H1 (cell line): ENCODE results near the gene LINC01488. TPM values are rescaled to one million over a fixed set of nuclear protein-coding genes. Genes with fewer than 3 reads are reported as not detected.

ENCODE experiments used
- CTCF ChIA-PET: fragments of 300-600 bp; sonication (Branson Sonifier 250); formaldehyde crosslinking; loops from one replicate; lab custom pipeline; 2021; ENCODE audit not compliant: partially characterized antibody; lab: Charles Lee
- POLR2A ChIA-PET: fragments of 300-600 bp; sonication (Branson Sonifier 250); formaldehyde crosslinking; loops from one replicate; lab custom pipeline; 2021; ENCODE audit warnings: inconsistent platforms; ENCODE audit not compliant: partially characterized antibody; lab: Charles Lee
- DNase-seq, 2 experiments: peaks; one replicate each; pipeline versions ENCODE4 v3.0.0 to v3.0.0-alpha.2; 2010 to 2022; ENCODE audit warnings: low spot score in 2 of 2, low read depth in 1 of 2, mixed read lengths in 1 of 2
- FAIRE-seq: peaks from 2 replicates; lab custom pipeline; 2011; peaks lifted over from hg19 to GRCh38; lab: Jason Lieb, UNC
- H2AFZ ChIP-seq: 2 replicates; pipeline ENCODE4 v1.8.1; 2012; ENCODE audit warnings: low read length, inconsistent platforms
- H2AK5ac ChIP-seq: 2 replicates; pipeline ENCODE4 v1.6.1; 2013; ENCODE audit warnings: low read depth, low read length
- H2BK120ac ChIP-seq: replicated peaks from 2 replicates; pipeline ENCODE3; 2013; ENCODE audit warnings: low read depth, low read length, inconsistent platforms
- H2BK12ac ChIP-seq: 2 replicates; pipeline ENCODE4 v1.6.1; 2013; ENCODE audit warnings: low read depth, low read length
- H2BK15ac ChIP-seq: 2 replicates; pipeline ENCODE4 v1.6.1; 2013; ENCODE audit warnings: low read length
- H2BK20ac ChIP-seq: 2 replicates; pipeline ENCODE4 v1.6.1; 2013; ENCODE audit warnings: low read length
- H2BK5ac ChIP-seq: 2 replicates; pipeline ENCODE4 v1.6.1; 2013; ENCODE audit warnings: low read depth, low read length
- H3K14ac ChIP-seq: 2 replicates; pipeline ENCODE4 v1.6.1; 2013; ENCODE audit warnings: inconsistent platforms; ENCODE audit not compliant: insufficient read length
- H3K18ac ChIP-seq: 2 replicates; pipeline ENCODE4 v1.6.1; 2013; ENCODE audit warnings: low read length; ENCODE audit errors: extremely low read depth
- H3K23ac ChIP-seq: 2 replicates; pipeline ENCODE4 v1.6.1; 2013; ENCODE audit warnings: inconsistent platforms; ENCODE audit not compliant: insufficient read length
- H3K23me2 ChIP-seq: 2 replicates; pipeline ENCODE4 v1.6.1; 2013; ENCODE audit warnings: low read depth, low read length
- H3K27ac ChIP-seq: 2 replicates; pipeline ENCODE4 v1.6.1; 2011; ENCODE audit warnings: low read depth, low read length, inconsistent platforms
- H3K27me3 ChIP-seq, 4 experiments: replicated peaks in 1 of 4; 1 replicate in 1 of 4; 2 replicates in 3 of 4; pipeline versions ENCODE4 v1.6.1 to v1.8.1; 2011 to 2013; ENCODE audit warnings: low read length in 3 of 4, mild to moderate bottlenecking in 3 of 4, inconsistent platforms in 2 of 4, mixed read lengths in 2 of 4, moderate library complexity in 1 of 4; ENCODE audit not compliant: control insufficient read depth in 3 of 4, insufficient read depth in 3 of 4; ENCODE audit errors: extremely low read depth in 1 of 4
- H3K36me3 ChIP-seq, 4 experiments: 2 replicates each; pipeline versions ENCODE4 v1.6.1 to v1.8.1; 2011 to 2013; ENCODE audit warnings: mild to moderate bottlenecking in 4 of 4, low read length in 3 of 4, moderate library complexity in 2 of 4, control low read depth in 1 of 4, inconsistent platforms in 1 of 4; ENCODE audit not compliant: insufficient read depth in 4 of 4, control insufficient read depth in 2 of 4
- H3K4ac ChIP-seq: replicated peaks from 2 replicates; pipeline ENCODE3; 2013; ENCODE audit warnings: low read length, low read depth, mixed read lengths, inconsistent platforms; ENCODE audit not compliant: insufficient read length
- H3K4me1 ChIP-seq, 4 experiments: replicated peaks in 1 of 4; 1 replicate in 1 of 4; 2 replicates in 3 of 4; pipeline versions ENCODE4 v1.6.1 to v1.8.1; 2011 to 2013; ENCODE audit warnings: low read length in 3 of 4, inconsistent platforms in 2 of 4, mixed read lengths in 1 of 4; ENCODE audit not compliant: insufficient read depth in 4 of 4, control insufficient read depth in 3 of 4
- H3K4me2 ChIP-seq, 2 experiments: 2 replicates each; pipeline versions ENCODE4 v1.6.1 to v1.8.1; 2011 to 2013; ENCODE audit warnings: low read depth in 2 of 2, low read length in 2 of 2, control low read depth in 1 of 2, inconsistent platforms in 1 of 2, mild to moderate bottlenecking in 1 of 2; ENCODE audit not compliant: insufficient read depth in 1 of 2
- H3K4me3 ChIP-seq, 4 experiments: fragments of 200-600, 300-600 bp in 1 of 4; sonication (generic), shearing (Covaris generic), sonication (Bioruptor Twin) in 1 of 4; 2 replicates each; pipeline versions ENCODE4 v1.5.1 to v1.8.1; 2011 to 2016; ENCODE audit warnings: low read length in 4 of 4, low read depth in 3 of 4, control low read depth in 2 of 4, inconsistent platforms in 2 of 4, mild to moderate bottlenecking in 2 of 4, mixed read lengths in 1 of 4, moderate library complexity in 1 of 4; ENCODE audit not compliant: insufficient read depth in 2 of 4; ENCODE audit errors: extremely low read depth in 1 of 4
- H3K56ac ChIP-seq: replicated peaks from 2 replicates; pipeline ENCODE3; 2013; ENCODE audit warnings: low read depth, mild to moderate bottlenecking, mixed read lengths, low read length, inconsistent platforms; ENCODE audit not compliant: insufficient read length
- H3K79me1 ChIP-seq: 2 replicates; pipeline ENCODE4 v1.6.1; 2013; ENCODE audit warnings: low read depth, low read length, control low read depth
- H3K79me2 ChIP-seq, 2 experiments: 2 replicates each; pipeline versions ENCODE4 v1.6.1 to v1.8.1; 2012 to 2013; ENCODE audit warnings: low read length in 2 of 2, mild to moderate bottlenecking in 2 of 2, inconsistent platforms in 1 of 2; ENCODE audit not compliant: insufficient read depth in 2 of 2, control insufficient read depth in 1 of 2
- H3K9ac ChIP-seq, 4 experiments: replicated peaks in 1 of 4; 1 replicate in 1 of 4; 2 replicates in 3 of 4; pipeline versions ENCODE4 v1.6.1 to v1.8.1; 2011 to 2013; ENCODE audit warnings: low read depth in 3 of 4, low read length in 3 of 4, control low read depth in 2 of 4, mild to moderate bottlenecking in 2 of 4, moderate library complexity in 2 of 4, inconsistent platforms in 1 of 4; ENCODE audit errors: extremely low read depth in 1 of 4
- H3K9me3 ChIP-seq, 2 experiments: 2 replicates each; pipeline versions ENCODE4 v1.6.1 to v1.8.1; 2012 to 2013; ENCODE audit warnings: mild to moderate bottlenecking in 2 of 2, moderate library complexity in 2 of 2, control low read depth in 1 of 2, inconsistent platforms in 1 of 2, low read depth in 1 of 2, low read length in 1 of 2, mixed read lengths in 1 of 2; ENCODE audit not compliant: insufficient read depth in 2 of 2
- H4K20me1 ChIP-seq, 2 experiments: replicated peaks in 1 of 2; 2 replicates each; pipeline versions ENCODE3 to v1.8.1; 2011 to 2013; ENCODE audit warnings: inconsistent platforms in 2 of 2, low read length in 2 of 2, mild to moderate bottlenecking in 1 of 2; ENCODE audit not compliant: insufficient read depth in 2 of 2, control insufficient read depth in 1 of 2
- H4K5ac ChIP-seq: 2 replicates; pipeline ENCODE4 v1.6.1; 2013; ENCODE audit warnings: low read length, low read depth, mixed read lengths, inconsistent platforms; ENCODE audit not compliant: insufficient read length
- H4K8ac ChIP-seq: 2 replicates; pipeline ENCODE4 v1.8.0; 2013; ENCODE audit warnings: mild to moderate bottlenecking, moderate library complexity, low read length, inconsistent platforms; ENCODE audit not compliant: insufficient read depth; ENCODE audit errors: extremely low read depth
- H4K91ac ChIP-seq: replicated peaks from 2 replicates; pipeline ENCODE3; 2013; ENCODE audit warnings: low read length, mixed read lengths, inconsistent platforms; ENCODE audit not compliant: insufficient read length
- NANOG ChIP-seq: IDR thresholded peaks from 2 replicates; pipeline ENCODE4 v1.6.1; 2011; ENCODE audit warnings: low read length, low read depth, mild to moderate bottlenecking, inconsistent platforms; ENCODE audit not compliant: insufficient read depth, poor library complexity, severe bottlenecking
- TEAD4 ChIP-seq: IDR thresholded peaks from 2 replicates; pipeline ENCODE4 v1.6.1; 2012; ENCODE audit warnings: low read depth, low read length, inconsistent platforms, mixed read lengths
- WGBS, 2 experiments: shearing (Covaris generic) in 1 of 2; methylation state at CpG; one replicate each; pipeline versions ENCODE4 v1.1.6 to v1.1.7; 2013 to 2015; ENCODE audit warnings: low lambda C conversion rate in 2 of 2, mixed read lengths in 2 of 2, inconsistent platforms in 1 of 2, low coverage in 1 of 2, missing lambda C conversion rate in 1 of 2; ENCODE audit not compliant: insufficient replicate concordance in 2 of 2, insufficient coverage in 1 of 2, insufficient read length in 1 of 2; ENCODE audit errors: extremely low coverage in 1 of 2, missing lambda C conversion rate in 1 of 2; 5-methylcytosine and 5-hydroxymethylcytosine counted together
- polyA plus RNA-seq, 7 experiments: library from polyadenylated mRNA; depleted of rRNA in 3 of 7; stranded (reverse) in 5 of 7; unstranded in 2 of 7; fragments of >200 nt in 5 of 7; fragments of 200-250 nt in 2 of 7; gene quantifications; 1 replicate in 5 of 7; 2 replicates in 1 of 7; 4 replicates in 1 of 7; pipeline versions ENCODE4 v1.2.1 to v1.2.3, GENCODE V29; 2011 to 2013; ENCODE audit warnings: missing spikeins in 2 of 7, mixed read lengths in 2 of 7
- total RNA-seq: library from RNA; stranded (reverse); fragmentation: NEBNext Ultra II Directional; extraction: Animal tissue kit (Norgen Biotek cat#: 25700); gene quantifications from 2 replicates; pipeline ENCODE4 v1.2.1, GENCODE V29; 2021

Gene LINC01488
- total and polyA plus RNA-seq, 2 of the 8 experiments (the other 6 are each of a cell fraction or from before 2014, with no cell fraction given), result not detected

GRCh38 chr11:69504127-69504526 is 22.7 kb downstream of the LINC01488 start:
- H3K79me2 ChIP-seq, result no peaks in the 10 kb centered on the region
- H4K20me1 ChIP-seq, result no peaks in the 10 kb centered on the region
- no peak overlapping the region for H3K4me3 ChIP-seq
- FAIRE-seq (no peak), DNase-seq (no peak)
- POLR2A ChIA-PET, result interaction anchor here (0.7 kb wide), 1 partner anchor 74 kb away, joined by 4 read pairs; no protein-coding TSS in a partner anchor
- H2AFZ ChIP-seq, result no peak overlapping the region
- no peak overlapping the region for H2BK120ac ChIP-seq
- H3K14ac ChIP-seq, result no peak overlapping the region
- H3K18ac ChIP-seq, result no peak overlapping the region
- no peaks in the 10 kb centered on the region for H3K79me1 ChIP-seq
- no peak overlapping the region for H4K91ac ChIP-seq
- no peak overlapping the region for H4K8ac ChIP-seq
- no peak overlapping the region for H4K5ac ChIP-seq
- no peak overlapping the region for H2BK20ac ChIP-seq
- no peak overlapping the region for H3K23ac ChIP-seq
- H3K4me1 ChIP-seq, result no peaks in the 10 kb centered on the region
- H2BK15ac ChIP-seq, result no peak overlapping the region
- peaks cover 3% of the 10 kb centered on the region; the same call in 1 of the 2 replicates for H3K23me2 ChIP-seq
- no peak overlapping the region for H3K9ac ChIP-seq
- CTCF ChIA-PET, result no interaction called here
- H3K4ac ChIP-seq, result no peak overlapping the region
- no peak overlapping the region for H3K27ac ChIP-seq
- no peak overlapping the region for H2BK12ac ChIP-seq
- H3K36me3 ChIP-seq, result no peaks in the 10 kb centered on the region
- H3K4me2 ChIP-seq, result no peak overlapping the region
- H2AK5ac ChIP-seq, result no peak overlapping the region
- WGBS, 2 experiments, result 86% methylated on average over 9 of the region's 9 CpGs; no CpG with 5 or more reads in 1 of the 2 experiments
- no peaks in the 10 kb centered on the region for H3K9me3 ChIP-seq
- H3K27me3 ChIP-seq, result no peaks in the 10 kb centered on the region
- H2BK5ac ChIP-seq, result no peak overlapping the region
- no peak overlapping the region for H3K56ac ChIP-seq
- TF ChIP-seq NANOG (no peak), TEAD4 (no peak)
